GM20000 (cell line): ENCODE results near the gene CDKN1A.
A peak's percentile ranks its signal among the peaks of the same experiment; 100 is the strongest.

ENCODE experiments used
- DNase-seq: peaks from one replicate; pipeline ENCODE4 v3.0.0; 2012; ENCODE audit warnings: low spot score
- TF ChIP-seq, protein P1 (sequence below): IDR thresholded peaks from 2 replicates; pipeline ENCODE4 v1.5.1; 2012; ENCODE audit warnings: mild to moderate bottlenecking, control low read depth; ENCODE audit errors: extremely low read depth, missing control alignments

CDKN1A gene

DNA sequence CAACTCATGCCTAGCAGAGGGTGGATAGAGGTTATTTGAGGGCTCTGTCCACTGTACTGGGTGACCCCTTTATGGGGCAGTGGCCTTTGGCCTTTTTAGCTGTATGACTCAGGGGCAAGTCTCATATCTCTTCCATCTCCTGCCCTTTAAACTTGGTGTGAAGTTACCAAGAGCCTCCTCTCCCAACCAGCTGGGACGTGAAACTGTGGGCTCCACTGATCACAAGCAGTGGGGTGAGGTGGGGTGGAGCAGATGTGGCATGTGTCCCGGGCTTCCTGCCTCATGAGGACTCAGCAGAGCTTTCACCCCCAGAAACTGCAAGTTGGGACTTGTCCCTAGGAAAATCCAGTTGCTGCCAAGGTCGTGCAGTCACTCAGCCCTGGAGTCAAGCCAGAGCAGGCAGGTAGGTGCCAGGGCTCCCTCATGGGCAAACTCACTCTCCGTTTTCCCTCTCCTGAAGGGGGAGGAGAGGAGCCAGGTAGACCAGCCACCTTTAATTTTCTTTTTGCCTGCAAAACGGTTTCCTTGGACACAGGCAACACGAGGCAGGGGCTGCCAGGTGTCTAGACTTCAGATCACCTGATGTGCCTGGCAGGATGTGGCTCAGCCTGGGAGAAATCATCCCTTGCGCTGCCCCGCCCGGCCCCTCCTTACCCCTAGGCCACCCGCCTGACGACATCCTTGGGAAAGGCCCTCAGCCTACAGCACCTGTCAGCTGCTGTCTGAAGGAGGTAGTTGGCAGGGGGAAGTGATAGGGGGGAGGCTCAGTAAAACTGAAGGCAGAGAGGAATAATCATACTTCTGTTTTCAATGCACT is 4.0 kb downstream of the CDKN1A start:
- TF ChIP-seq, protein P1, sequence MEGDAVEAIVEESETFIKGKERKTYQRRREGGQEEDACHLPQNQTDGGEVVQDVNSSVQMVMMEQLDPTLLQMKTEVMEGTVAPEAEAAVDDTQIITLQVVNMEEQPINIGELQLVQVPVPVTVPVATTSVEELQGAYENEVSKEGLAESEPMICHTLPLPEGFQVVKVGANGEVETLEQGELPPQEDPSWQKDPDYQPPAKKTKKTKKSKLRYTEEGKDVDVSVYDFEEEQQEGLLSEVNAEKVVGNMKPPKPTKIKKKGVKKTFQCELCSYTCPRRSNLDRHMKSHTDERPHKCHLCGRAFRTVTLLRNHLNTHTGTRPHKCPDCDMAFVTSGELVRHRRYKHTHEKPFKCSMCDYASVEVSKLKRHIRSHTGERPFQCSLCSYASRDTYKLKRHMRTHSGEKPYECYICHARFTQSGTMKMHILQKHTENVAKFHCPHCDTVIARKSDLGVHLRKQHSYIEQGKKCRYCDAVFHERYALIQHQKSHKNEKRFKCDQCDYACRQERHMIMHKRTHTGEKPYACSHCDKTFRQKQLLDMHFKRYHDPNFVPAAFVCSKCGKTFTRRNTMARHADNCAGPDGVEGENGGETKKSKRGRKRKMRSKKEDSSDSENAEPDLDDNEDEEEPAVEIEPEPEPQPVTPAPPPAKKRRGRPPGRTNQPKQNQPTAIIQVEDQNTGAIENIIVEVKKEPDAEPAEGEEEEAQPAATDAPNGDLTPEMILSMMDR = no peak
- DNase-seq = peak; percentile 63

DNA sequence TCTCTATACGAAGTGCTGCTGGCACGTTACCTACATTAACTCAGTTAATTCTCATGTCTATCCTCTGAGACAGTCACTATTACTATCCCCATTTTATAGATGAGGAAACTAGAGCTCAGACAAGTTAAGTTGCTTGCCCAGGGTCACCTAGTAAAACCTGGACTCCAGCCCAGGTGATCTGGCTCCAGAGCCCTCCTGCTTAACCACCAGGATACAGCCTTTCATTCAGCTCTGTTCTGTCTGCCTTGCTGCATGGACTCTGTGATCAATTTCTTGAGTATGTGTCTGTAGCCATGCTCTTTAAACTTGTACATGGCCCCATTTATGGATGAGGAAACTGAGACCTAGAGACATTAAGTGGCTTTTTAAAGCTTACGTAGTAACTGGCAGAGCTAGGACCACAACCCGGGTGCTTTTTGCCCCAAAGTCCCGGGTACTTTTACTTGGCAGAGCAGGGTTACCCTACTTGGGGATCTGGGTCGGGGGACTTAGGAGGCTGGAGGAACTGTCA is 4.7 kb downstream of the CDKN1A start:
- TF ChIP-seq, protein P1 = no peak
- no peak for DNase-seq

DNA sequence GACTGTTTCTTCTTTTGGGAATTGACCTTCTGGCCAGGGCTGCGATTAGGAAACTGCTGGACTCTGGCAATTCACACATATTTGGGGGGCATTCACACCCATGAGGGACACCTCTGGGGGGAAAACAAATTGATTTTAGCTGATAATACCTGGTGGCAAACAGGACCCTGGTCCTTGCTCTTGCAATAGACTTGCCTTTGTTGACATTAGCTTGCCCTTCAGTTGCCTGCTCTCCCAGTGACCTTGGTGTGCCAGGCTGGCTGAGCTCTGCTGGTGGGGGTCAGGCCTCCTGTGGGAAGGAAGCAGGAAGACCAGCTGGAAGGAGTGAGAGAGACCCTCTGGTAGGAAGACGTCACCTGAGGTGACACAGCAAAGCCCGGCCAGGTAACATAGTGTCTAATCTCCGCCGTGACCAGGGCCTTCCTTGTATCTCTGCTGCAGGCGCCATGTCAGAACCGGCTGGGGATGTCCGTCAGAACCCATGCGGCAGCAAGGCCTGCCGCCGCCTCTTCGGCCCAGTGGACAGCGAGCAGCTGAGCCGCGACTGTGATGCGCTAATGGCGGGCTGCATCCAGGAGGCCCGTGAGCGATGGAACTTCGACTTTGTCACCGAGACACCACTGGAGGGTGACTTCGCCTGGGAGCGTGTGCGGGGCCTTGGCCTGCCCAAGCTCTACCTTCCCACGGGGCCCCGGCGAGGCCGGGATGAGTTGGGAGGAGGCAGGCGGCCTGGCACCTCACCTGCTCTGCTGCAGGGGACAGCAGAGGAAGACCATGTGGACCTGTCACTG is 5.3 kb downstream of the CDKN1A start:
- TF ChIP-seq, protein P1 = no peak
- DNase-seq = no peak

DNA sequence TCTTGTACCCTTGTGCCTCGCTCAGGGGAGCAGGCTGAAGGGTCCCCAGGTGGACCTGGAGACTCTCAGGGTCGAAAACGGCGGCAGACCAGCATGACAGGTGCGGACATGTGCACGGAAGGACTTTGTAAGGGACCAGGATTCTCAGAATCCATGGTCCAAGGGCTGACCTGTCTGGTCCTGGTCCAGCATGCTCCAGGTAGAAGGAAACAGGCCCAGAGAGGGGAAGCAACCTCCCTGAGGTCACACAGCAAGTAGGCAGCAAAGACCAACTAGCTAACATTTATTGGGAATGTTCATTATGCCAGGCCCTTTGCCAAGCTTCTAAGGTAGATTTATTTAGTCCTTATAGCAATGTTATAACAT is 5.9 kb downstream of the CDKN1A start:
- TF ChIP-seq, protein P1 = no peak
- DNase-seq = no peak

DNA sequence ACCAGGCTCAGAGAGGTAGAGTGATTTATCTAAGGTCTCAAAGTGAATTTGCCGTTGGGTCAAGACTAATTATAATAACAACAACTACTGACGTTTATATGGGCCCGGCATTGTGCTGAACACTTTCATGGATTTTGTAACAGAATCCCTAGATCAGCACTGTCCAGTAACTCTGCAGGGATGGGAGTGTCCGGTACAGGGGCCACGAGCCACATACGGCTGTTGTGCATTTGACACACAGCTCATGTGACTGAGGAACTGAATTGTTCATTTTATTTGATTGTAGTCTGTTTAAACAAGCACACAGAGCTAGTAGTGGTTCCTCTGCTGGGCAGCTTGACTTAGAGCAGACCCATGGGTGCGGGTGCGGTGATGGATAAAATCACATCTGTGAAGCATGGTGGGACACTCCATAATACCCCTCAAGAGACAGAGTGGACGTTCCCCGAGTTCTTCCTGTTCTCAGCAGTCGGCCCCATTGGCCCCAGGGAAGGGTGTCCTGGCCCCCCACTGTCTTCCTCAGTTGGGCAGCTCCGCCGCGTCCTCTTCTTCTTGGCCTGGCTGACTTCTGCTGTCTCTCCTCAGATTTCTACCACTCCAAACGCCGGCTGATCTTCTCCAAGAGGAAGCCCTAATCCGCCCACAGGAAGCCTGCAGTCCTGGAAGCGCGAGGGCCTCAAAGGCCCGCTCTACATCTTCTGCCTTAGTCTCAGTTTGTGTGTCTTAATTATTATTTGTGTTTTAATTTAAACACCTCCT is 6.8 kb downstream of the CDKN1A start:
- TF ChIP-seq, protein P1 = no peak
- no peak for DNase-seq

DNA sequence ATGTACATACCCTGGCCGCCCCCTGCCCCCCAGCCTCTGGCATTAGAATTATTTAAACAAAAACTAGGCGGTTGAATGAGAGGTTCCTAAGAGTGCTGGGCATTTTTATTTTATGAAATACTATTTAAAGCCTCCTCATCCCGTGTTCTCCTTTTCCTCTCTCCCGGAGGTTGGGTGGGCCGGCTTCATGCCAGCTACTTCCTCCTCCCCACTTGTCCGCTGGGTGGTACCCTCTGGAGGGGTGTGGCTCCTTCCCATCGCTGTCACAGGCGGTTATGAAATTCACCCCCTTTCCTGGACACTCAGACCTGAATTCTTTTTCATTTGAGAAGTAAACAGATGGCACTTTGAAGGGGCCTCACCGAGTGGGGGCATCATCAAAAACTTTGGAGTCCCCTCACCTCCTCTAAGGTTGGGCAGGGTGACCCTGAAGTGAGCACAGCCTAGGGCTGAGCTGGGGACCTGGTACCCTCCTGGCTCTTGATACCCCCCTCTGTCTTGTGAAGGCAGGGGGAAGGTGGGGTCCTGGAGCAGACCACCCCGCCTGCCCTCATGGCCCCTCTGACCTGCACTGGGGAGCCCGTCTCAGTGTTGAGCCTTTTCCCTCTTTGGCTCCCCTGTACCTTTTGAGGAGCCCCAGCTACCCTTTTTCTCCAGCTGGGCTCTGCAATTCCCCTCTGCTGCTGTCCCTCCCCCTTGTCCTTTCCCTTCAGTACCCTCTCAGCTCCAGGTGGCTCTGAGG is 7.6 kb downstream of the CDKN1A start:
- no peak for DNase-seq
- TF ChIP-seq, protein P1 = no peak
